Mammary epithelial cell (primary cell): Measurements from ENCODE around the gene ZNFX1.

Source experiments
- EZH2 ChIP-seq: IDR thresholded peaks from 2 replicates; pipeline ENCODE4 v1.6.1; 2012; ENCODE audit warnings: low read length, inconsistent platforms, borderline replicate concordance
- TF ChIP-seq, protein P1 (sequence below), 2 donors: IDR thresholded peaks in 1 of 2; conservative IDR thresholded peaks in 1 of 2; 2 replicates each; pipeline ENCODE4 v1.5.1; 2011 to 2012; ENCODE audit warnings: inconsistent platforms in 2 of 2, low read length in 2 of 2, mild to moderate bottlenecking in 2 of 2, control low read depth in 1 of 2, low read depth in 1 of 2; ENCODE audit not compliant: insufficient read depth in 1 of 2; ENCODE audit errors: extremely low read depth in 1 of 2

DNA sequence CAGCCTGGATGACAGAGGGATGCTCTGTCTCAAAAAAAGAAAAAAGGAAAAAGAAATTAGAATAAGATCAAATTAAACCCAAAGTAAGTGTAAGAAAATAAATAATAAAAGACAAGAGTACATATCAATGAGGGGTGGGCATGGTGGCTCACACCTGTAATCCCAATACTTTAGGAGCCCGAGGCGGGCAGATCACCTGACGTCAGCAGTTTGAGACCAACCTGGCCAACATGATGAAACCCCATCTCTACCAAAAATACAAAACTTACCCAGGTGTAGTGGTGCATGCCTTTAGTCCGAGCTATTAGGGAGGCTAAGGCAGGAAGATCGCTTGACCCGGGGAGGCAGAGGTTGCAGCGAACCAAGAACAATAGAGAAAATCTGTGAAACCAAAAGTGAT, 74.8 kb downstream of the ZNFX1 start:
- TF ChIP-seq, protein P1, sequence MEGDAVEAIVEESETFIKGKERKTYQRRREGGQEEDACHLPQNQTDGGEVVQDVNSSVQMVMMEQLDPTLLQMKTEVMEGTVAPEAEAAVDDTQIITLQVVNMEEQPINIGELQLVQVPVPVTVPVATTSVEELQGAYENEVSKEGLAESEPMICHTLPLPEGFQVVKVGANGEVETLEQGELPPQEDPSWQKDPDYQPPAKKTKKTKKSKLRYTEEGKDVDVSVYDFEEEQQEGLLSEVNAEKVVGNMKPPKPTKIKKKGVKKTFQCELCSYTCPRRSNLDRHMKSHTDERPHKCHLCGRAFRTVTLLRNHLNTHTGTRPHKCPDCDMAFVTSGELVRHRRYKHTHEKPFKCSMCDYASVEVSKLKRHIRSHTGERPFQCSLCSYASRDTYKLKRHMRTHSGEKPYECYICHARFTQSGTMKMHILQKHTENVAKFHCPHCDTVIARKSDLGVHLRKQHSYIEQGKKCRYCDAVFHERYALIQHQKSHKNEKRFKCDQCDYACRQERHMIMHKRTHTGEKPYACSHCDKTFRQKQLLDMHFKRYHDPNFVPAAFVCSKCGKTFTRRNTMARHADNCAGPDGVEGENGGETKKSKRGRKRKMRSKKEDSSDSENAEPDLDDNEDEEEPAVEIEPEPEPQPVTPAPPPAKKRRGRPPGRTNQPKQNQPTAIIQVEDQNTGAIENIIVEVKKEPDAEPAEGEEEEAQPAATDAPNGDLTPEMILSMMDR (conservative IDR thresholded peaks at IDR 0.05 in 1 of 2, IDR thresholded peaks at IDR 0.05 in 1 of 2; ENCODE audit: extremely low read depth in 1 of 2, insufficient read depth in 1 of 2, low read depth in 1 of 2, low read length in 2 of 2) = no peak
- no peak for TF ChIP-seq EZH2
